ENCODE measurements around the gene CACNA1C. TPM values are rescaled to one million over a fixed set of nuclear protein-coding genes. Genes with fewer than 3 reads are reported as not detected.

CACNA1C gene
- total RNA-seq, 2 donors from 2014 or later = 8.1 to 18.2 TPM

DNA sequence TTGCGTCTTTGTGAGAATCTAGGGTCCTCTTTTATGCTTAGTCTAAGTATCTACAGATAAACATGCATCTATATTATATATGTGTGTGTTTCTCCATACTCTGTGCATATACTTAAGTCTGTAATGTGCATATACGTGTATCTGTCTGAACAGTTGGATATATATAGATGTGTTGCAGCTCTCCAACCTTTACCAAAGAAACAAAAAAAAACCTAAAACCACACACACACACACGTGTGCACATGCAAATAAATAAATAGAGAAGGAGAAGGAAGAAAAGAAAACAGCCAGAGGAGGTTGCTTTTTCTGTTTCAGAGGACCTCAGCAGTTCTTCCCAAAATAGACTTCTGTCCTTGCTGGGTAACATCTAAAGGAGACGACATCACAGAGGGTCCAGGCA is 244.9 kb downstream of the CACNA1C start:
- Histone ChIP-seq H3K9me3 (no peaks in the 10 kb centered on the region), H3K36me3 (no peaks in the 10 kb centered on the region), H3K4me1 (replicated peaks) (no peaks in the 10 kb centered on the region), H3K27ac (no peak overlapping the region), H3K27me3 (replicated peaks; ENCODE audit: insufficient read depth) (no peaks in the 10 kb centered on the region), H3K4me3 (no peak overlapping the region)
- WGBS = 78% methylated on average over 4 of the region's 4 CpGs
- DNase-seq (ENCODE audit: low spot score) = no peak
- intact Hi-C loops (cut with DNase I) = no loop called here
- no peak for TF ChIP-seq POLR2AphosphoS5 (IDR thresholded peaks at IDR 0.05)
- no peak for TF ChIP-seq POLR2A (IDR thresholded peaks at IDR 0.05)
- TF ChIP-seq, protein P1, sequence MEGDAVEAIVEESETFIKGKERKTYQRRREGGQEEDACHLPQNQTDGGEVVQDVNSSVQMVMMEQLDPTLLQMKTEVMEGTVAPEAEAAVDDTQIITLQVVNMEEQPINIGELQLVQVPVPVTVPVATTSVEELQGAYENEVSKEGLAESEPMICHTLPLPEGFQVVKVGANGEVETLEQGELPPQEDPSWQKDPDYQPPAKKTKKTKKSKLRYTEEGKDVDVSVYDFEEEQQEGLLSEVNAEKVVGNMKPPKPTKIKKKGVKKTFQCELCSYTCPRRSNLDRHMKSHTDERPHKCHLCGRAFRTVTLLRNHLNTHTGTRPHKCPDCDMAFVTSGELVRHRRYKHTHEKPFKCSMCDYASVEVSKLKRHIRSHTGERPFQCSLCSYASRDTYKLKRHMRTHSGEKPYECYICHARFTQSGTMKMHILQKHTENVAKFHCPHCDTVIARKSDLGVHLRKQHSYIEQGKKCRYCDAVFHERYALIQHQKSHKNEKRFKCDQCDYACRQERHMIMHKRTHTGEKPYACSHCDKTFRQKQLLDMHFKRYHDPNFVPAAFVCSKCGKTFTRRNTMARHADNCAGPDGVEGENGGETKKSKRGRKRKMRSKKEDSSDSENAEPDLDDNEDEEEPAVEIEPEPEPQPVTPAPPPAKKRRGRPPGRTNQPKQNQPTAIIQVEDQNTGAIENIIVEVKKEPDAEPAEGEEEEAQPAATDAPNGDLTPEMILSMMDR (IDR thresholded peaks at IDR 0.05) = no peak

DNA sequence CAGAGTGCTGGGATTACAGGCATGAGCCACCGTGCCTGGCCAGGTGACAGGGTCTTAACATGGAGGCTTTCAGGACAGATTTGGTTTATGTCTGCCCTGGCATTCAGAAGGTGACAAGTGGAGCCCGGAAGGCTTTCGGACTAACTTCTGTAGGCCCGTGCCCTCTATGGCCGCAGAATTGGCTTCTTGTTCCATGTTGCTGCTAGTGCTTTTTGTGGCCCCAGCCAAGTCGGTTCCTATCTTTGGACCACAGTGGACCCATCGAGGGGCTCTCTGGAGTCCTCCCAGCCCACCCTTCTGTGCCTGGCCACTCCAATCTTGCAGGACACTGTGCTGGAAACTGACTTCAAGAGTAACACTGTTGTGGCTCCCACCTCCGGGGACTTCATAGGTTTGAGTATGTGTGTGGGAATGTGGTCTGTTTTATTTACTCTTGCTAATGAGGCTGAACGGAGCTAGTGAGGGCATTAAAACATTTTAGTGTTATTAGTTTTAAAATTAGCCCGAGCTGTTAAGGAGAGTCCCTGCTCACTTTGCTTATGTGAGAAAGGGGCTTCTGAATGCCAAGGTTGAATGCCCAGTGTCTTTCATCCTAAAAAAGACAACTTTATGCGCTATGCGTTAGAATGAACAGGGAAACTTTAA is 245.9 kb downstream of the CACNA1C start:
- WGBS = 78% methylated on average over 12 of the region's 12 CpGs
- no peaks in the 10 kb centered on the region for H3K36me3 ChIP-seq
- no peaks in the 10 kb centered on the region for H3K4me1 ChIP-seq (replicated peaks)
- no peak for DNase-seq (ENCODE audit: low spot score)
- TF ChIP-seq, protein P1 (IDR thresholded peaks at IDR 0.05) = no peak
- TF ChIP-seq POLR2AphosphoS5 (IDR thresholded peaks at IDR 0.05) = no peak
- no peak for TF ChIP-seq POLR2A (IDR thresholded peaks at IDR 0.05)
- H3K27me3 ChIP-seq (replicated peaks; ENCODE audit: insufficient read depth) = no peaks in the 10 kb centered on the region
- H3K9me3 ChIP-seq = no peaks in the 10 kb centered on the region
- H3K27ac ChIP-seq = no peak overlapping the region
- intact Hi-C loops (cut with DNase I) = no loop called here
- H3K4me3 ChIP-seq = no peak overlapping the region

DNA sequence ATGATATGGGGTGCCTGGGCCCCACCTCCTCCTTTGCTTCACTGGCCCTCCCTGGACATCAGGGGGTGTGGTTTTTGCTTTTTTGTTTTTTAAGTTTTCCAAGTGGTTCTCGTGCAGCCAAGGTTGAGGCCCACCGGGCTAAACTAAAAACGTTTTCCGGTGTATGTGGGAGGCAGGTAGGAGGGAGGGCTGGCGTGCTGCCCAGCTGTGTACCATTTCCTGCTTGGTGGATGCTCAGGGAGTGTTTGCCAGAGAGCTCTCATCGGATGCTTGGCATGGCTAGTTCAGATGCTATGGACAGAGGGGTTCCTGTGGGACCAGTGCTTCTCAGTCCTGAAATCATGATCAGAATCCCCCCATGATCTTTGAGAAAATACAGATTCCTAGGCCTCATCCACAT is 246.4 kb downstream of the CACNA1C start:
- Histone ChIP-seq H3K27me3 (replicated peaks; ENCODE audit: insufficient read depth) (no peaks in the 10 kb centered on the region), H3K4me1 (replicated peaks) (no peaks in the 10 kb centered on the region), H3K9me3 (no peaks in the 10 kb centered on the region), H3K36me3 (no peaks in the 10 kb centered on the region), H3K4me3 (no peak overlapping the region), H3K27ac (no peak overlapping the region)
- no peak for DNase-seq (ENCODE audit: low spot score)
- intact Hi-C loops (cut with DNase I) = no loop called here
- no peak for TF ChIP-seq POLR2A (IDR thresholded peaks at IDR 0.05)
- TF ChIP-seq, protein P1 (IDR thresholded peaks at IDR 0.05) = no peak
- 25% methylated on average over 6 of the region's 6 CpGs for WGBS

DNA sequence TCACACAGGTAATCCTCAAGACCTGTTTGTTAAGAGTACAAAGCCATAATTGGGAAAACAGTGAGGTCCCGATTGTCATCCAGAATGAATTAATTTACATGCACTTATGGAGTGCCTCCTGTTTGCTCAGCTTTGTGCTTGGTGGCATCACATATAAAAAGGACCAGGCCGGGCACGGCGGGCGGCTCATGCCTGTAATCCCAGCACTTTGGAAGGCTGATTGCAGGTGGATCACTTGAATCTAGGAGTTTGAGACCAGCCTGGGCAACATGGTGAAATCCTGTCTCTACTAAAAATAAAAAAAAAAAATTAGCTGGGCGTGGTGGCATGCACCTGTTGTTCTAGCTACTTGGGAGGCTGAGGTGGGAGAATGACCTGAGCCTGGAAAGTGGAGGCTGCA is 247.4 kb downstream of the CACNA1C start:
- 90% methylated on average over 6 of the region's 6 CpGs for WGBS
- H3K36me3 ChIP-seq = no peaks in the 10 kb centered on the region
- intact Hi-C loops (cut with DNase I) = no loop called here
- no peak overlapping the region for H3K4me3 ChIP-seq
- no peak for DNase-seq (ENCODE audit: low spot score)
- no peaks in the 10 kb centered on the region for H3K4me1 ChIP-seq (replicated peaks)
- H3K27me3 ChIP-seq (replicated peaks; ENCODE audit: insufficient read depth) = no peaks in the 10 kb centered on the region
- H3K27ac ChIP-seq = no peak overlapping the region
- no peaks in the 10 kb centered on the region for H3K9me3 ChIP-seq
- TF ChIP-seq POLR2AphosphoS5 (IDR thresholded peaks at IDR 0.05) = no peak
- no peak for TF ChIP-seq POLR2A (IDR thresholded peaks at IDR 0.05)
- TF ChIP-seq, protein P1 (IDR thresholded peaks at IDR 0.05) = no peak

DNA sequence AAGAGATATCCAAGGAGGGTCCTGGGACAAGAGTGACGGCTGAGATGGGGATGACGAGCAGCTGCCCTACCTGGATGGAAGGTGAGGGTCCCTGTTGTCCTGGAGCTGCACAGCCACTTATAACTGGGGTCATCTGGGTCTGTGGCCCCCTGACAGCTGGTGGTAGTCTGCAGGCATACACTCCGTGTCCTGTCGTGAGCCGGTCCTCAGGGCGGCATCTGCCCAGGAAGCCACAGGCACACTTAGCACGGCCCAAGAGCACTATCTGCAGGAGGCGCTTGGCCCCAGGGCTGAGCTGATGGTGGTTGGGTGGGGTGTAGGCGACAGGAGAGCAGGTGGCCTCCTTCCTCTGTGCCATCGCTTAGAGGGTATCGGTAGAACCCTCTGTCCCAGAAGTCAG is 248.1 kb downstream of the CACNA1C start:
- 93% methylated on average over 11 of the region's 11 CpGs for WGBS

More for the DNA sequence above, 248.1 kb downstream of the CACNA1C start:
- intact Hi-C loops (cut with DNase I) = no loop called here
- Histone ChIP-seq H3K27ac (no peak overlapping the region), H3K4me3 (no peak overlapping the region), H3K9me3 (no peaks in the 10 kb centered on the region), H3K4me1 (replicated peaks) (no peaks in the 10 kb centered on the region), H3K27me3 (replicated peaks; ENCODE audit: insufficient read depth) (no peaks in the 10 kb centered on the region), H3K36me3 (no peaks in the 10 kb centered on the region)
- no peak for DNase-seq (ENCODE audit: low spot score)
- no peak for TF ChIP-seq POLR2AphosphoS5 (IDR thresholded peaks at IDR 0.05)
- TF ChIP-seq, protein P1 (IDR thresholded peaks at IDR 0.05) = no peak
- TF ChIP-seq POLR2A (IDR thresholded peaks at IDR 0.05) = no peak
